ENCODE data around the gene STAG3. TPM values are rescaled to one million over a fixed set of nuclear protein-coding genes. Genes with fewer than 3 reads are reported as not detected.
A peak's percentile ranks its signal among the peaks of the same experiment; 100 is the strongest.

The STAG3 gene
- total RNA-seq, 1 donor from 2014 or later: not detected

GRCh38 chr7:100167912-100168323, 9.8 kb upstream of the STAG3 start:
- Histone ChIP-seq H3K27me3 (no peaks in the 10 kb centered on the region), H3K27ac (peak overlapping the region; percentile 75), H3K9me3 (no peaks in the 10 kb centered on the region), H3K4me1 (peaks cover 31% of the 10 kb centered on the region), H3K36me3 (no peaks in the 10 kb centered on the region), H3K4me3 (peak overlapping the region; percentile 56 to 57)
- intact Hi-C loops (cut with DNase I): no loop called here
- no peak for DNase-seq (ENCODE audit: extremely low spot score in 2 of 2)
- TF ChIP-seq, protein P1, sequence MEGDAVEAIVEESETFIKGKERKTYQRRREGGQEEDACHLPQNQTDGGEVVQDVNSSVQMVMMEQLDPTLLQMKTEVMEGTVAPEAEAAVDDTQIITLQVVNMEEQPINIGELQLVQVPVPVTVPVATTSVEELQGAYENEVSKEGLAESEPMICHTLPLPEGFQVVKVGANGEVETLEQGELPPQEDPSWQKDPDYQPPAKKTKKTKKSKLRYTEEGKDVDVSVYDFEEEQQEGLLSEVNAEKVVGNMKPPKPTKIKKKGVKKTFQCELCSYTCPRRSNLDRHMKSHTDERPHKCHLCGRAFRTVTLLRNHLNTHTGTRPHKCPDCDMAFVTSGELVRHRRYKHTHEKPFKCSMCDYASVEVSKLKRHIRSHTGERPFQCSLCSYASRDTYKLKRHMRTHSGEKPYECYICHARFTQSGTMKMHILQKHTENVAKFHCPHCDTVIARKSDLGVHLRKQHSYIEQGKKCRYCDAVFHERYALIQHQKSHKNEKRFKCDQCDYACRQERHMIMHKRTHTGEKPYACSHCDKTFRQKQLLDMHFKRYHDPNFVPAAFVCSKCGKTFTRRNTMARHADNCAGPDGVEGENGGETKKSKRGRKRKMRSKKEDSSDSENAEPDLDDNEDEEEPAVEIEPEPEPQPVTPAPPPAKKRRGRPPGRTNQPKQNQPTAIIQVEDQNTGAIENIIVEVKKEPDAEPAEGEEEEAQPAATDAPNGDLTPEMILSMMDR (IDR thresholded peaks at IDR 0.05): no peak
- TF ChIP-seq POLR2A (IDR thresholded peaks at IDR 0.05) (no peak), POLR2AphosphoS5 (IDR thresholded peaks at IDR 0.05; ENCODE audit: insufficient read depth in 1 of 2, low read depth in 1 of 2) (no peak)

DNA sequence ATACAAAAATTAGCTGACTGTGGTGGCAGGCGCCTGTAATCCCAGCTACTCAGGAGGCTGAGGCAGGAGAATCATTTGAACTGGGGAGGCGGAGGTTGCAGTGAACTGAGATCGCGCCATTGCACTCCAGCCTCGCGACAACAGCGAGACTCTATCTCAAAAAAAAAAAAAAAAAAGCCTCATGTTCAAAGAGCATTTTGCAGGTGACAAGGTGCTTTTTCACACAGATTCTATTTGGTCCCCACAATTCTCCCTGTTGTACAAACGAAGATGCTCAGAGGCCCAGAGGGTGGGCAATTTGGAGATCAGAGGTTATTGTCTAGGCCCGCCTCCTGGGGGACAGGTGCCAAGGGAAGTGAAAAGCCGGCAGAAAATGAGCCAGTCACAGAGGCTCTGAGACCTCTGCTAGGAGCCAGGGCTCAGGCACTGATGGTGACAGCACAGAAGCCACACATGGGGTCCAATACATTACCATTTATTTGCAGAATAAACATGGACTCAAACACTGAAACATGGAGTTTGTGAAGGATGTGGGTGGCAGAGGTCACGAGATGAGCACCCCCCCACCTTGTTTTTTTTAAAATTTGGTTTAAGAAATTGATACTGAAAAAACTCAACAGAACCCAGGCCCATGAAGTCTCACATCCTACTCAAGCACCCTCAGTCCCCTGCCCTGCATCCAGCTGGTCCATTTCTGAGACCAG, 8.4 kb upstream of the STAG3 start:
- peaks cover 31% of the 10 kb centered on the region for H3K4me1 ChIP-seq
- peak overlapping the region in 1 of 2 donors; percentile 57 for H3K4me3 ChIP-seq
- peak overlapping the region; percentile 75 for H3K27ac ChIP-seq
- TF ChIP-seq POLR2A (IDR thresholded peaks at IDR 0.05): no peak
- TF ChIP-seq, protein P1 (IDR thresholded peaks at IDR 0.05): no peak
- no peak for TF ChIP-seq POLR2AphosphoS5 (IDR thresholded peaks at IDR 0.05; ENCODE audit: insufficient read depth in 1 of 2, low read depth in 1 of 2)
- no peaks in the 10 kb centered on the region for H3K36me3 ChIP-seq
- H3K27me3 ChIP-seq: no peaks in the 10 kb centered on the region
- intact Hi-C loops (cut with DNase I): no loop called here
- DNase-seq (ENCODE audit: extremely low spot score in 2 of 2): no peak
- H3K9me3 ChIP-seq: no peaks in the 10 kb centered on the region

DNA sequence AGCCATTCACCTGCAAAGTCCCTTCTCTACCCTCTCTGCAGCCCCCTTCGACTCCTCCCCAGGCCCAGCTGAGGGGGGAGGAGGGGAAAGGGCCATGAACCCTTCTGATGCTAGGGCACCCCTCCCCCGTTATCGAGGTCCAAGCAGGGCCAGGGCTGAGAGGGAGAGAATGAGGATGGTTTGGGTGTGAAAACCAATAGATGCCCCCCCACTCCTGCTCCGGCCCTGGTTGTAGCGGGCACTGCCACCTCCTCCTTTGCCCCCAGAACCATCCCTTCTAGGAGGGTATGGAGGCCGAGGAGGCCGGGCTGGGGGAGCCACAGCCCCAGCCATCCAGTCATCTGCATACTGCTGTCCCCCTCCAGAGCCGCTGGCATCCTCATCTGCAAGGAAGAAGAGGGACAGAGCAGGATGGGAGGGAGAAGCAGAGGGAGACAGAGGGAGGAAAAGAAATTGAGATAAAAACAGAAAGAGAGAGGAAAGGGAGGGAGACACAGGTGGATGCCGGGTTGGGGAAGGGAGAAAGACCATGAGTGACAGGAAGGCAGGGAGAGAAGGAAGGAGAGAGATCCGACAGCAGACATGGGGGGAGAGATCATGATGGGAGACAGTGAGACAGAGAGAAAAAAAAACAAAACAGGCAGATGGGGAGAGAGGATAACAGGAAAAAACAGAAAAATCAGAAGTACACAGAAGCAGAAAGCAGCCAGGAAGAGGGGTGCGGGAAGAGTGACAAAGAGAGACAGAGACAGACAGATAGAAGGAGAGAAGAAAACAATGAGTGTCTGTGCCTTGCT, 7.4 kb upstream of the STAG3 start:
- Histone ChIP-seq H3K4me1 (peaks cover 31% of the 10 kb centered on the region), H3K36me3 (no peaks in the 10 kb centered on the region), H3K27ac (no peak overlapping the region), H3K9me3 (no peaks in the 10 kb centered on the region), H3K4me3 (no peak overlapping the region), H3K27me3 (no peaks in the 10 kb centered on the region)
- DNase-seq (ENCODE audit: extremely low spot score in 2 of 2): no peak
- intact Hi-C loops (cut with DNase I): no loop called here
- no peak for TF ChIP-seq POLR2AphosphoS5 (IDR thresholded peaks at IDR 0.05; ENCODE audit: insufficient read depth in 1 of 2, low read depth in 1 of 2)
- TF ChIP-seq POLR2A (IDR thresholded peaks at IDR 0.05): no peak
- TF ChIP-seq, protein P1 (IDR thresholded peaks at IDR 0.05): no peak

DNA sequence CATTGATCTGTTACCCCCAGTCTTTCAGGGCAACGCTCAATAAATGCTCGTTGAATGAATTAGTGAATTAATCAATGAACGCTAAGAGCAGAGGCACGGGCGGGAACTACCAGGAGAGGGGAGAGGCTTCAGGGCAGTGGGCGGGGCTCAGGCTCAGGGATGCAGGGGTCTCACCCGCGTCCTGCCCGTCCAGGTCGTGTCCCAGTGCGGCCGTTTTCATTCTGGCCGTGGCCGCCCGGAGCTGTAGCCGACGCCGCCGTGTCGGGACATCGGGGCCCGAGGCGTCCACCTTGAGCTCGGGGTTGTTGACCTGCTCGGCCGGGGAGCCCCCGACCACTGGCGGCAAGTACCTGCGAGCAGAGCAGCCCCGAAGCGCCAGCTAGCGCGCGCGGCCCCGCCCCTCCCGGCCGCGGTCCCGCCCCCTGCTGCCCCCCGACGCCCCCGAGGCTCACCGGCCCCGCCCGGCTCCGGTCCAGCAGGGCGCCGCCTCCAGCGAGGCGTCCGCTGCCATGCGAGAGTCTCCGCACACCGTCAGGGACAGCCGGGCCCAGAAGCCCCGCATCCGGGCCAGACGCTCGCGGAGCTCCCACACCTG, 6.5 kb upstream of the STAG3 start:
- H3K36me3 ChIP-seq: no peaks in the 10 kb centered on the region
- intact Hi-C loops (cut with DNase I): no loop called here
- TF ChIP-seq, protein P1 (IDR thresholded peaks at IDR 0.05): no peak
- TF ChIP-seq POLR2A (IDR thresholded peaks at IDR 0.05) (no peak), POLR2AphosphoS5 (IDR thresholded peaks at IDR 0.05; ENCODE audit: insufficient read depth in 1 of 2, low read depth in 1 of 2) (no peak)
- no peak for DNase-seq (ENCODE audit: extremely low spot score in 2 of 2)
- no peaks in the 10 kb centered on the region for H3K27me3 ChIP-seq
- H3K9me3 ChIP-seq: no peaks in the 10 kb centered on the region
- H3K4me1 ChIP-seq: peaks cover 31% of the 10 kb centered on the region
- no peak overlapping the region for H3K27ac ChIP-seq
- H3K4me3 ChIP-seq: peak overlapping the region; percentile 44 to 63
